WERI-Rb-1 (cell line): Measurements from ENCODE around the gene KLHL30.

Experiments used
- DNase-seq: peaks from one replicate; pipeline ENCODE4 v3.0.0-alpha.2; 2020
- H3K27ac ChIP-seq: fragments of 250-450 bp; sonication (Bioruptor Pico); 2 replicates; pipeline ENCODE4 v1.5.1; 2020; ENCODE audit warnings: mild to moderate bottlenecking, moderate library complexity
- H3K27me3 ChIP-seq: fragments of 250-450 bp; sonication (Bioruptor Pico); 2 replicates; pipeline ENCODE4 v1.5.1; 2021; ENCODE audit warnings: mild to moderate bottlenecking, low read depth, moderate library complexity; ENCODE audit not compliant: insufficient read depth, severe bottlenecking
- H3K36me3 ChIP-seq: fragments of 250-450 bp; sonication (Bioruptor Pico); 2 replicates; pipeline ENCODE4 v1.5.1; 2020; ENCODE audit warnings: mild to moderate bottlenecking, moderate library complexity
- H3K4me3 ChIP-seq: 2 replicates; pipeline ENCODE4 v1.5.1; 2011; ENCODE audit warnings: low read depth, mild to moderate bottlenecking, control low read depth, low read length
- H3K9me3 ChIP-seq: fragments of 250-450 bp; sonication (Bioruptor Pico); 2 replicates; pipeline ENCODE4 v1.5.1; 2021; ENCODE audit warnings: mild to moderate bottlenecking, moderate library complexity; ENCODE audit not compliant: severe bottlenecking
- CTCF ChIP-seq: IDR thresholded peaks from 2 replicates; pipeline ENCODE4 v1.5.1; 2011; ENCODE audit warnings: low read depth, mild to moderate bottlenecking, control low read depth, inconsistent platforms, low read length

The KLHL30 gene

GRCh38 chr2:238101891-238102841 lies 36.3 kb upstream of the KLHL30 start:
- peak; percentile 60 for DNase-seq
- peak overlapping the region; percentile 36; the same call in 1 of the 2 replicates for H3K27ac ChIP-seq
- H3K27me3 ChIP-seq, result no peaks in the 10 kb centered on the region
- peak; percentile 38; the same call in 1 of the 2 replicates for TF ChIP-seq CTCF
- no peaks in the 10 kb centered on the region for H3K9me3 ChIP-seq
- H3K36me3 ChIP-seq, result no peaks in the 10 kb centered on the region
- no peak overlapping the region for H3K4me3 ChIP-seq

GRCh38 chr2:238102865-238103264 lies 35.6 kb upstream of the KLHL30 start:
- Histone ChIP-seq H3K36me3 (no peaks in the 10 kb centered on the region), H3K27me3 (no peaks in the 10 kb centered on the region), H3K27ac (peak overlapping the region; percentile 36; the same call in 1 of the 2 replicates), H3K4me3 (no peak overlapping the region), H3K9me3 (no peaks in the 10 kb centered on the region)
- no peak for TF ChIP-seq CTCF
- DNase-seq, result no peak

- Histone ChIP-seq H3K27ac (no peak overlapping the region), H3K9me3 (no peaks in the 10 kb centered on the region), H3K27me3 (no peaks in the 10 kb centered on the region), H3K36me3 (no peaks in the 10 kb centered on the region), H3K4me3 (no peak overlapping the region)
- TF ChIP-seq CTCF, result no peak
- no peak for DNase-seq
Measured at GRCh38 chr2:238103465-238104225, 34.8 kb upstream of the KLHL30 start.

- no peak for TF ChIP-seq CTCF
- no peaks in the 10 kb centered on the region for H3K27me3 ChIP-seq
- H3K27ac ChIP-seq, result no peak overlapping the region
- no peaks in the 10 kb centered on the region for H3K9me3 ChIP-seq
- H3K4me3 ChIP-seq, result no peak overlapping the region
- no peaks in the 10 kb centered on the region for H3K36me3 ChIP-seq
- no peak for DNase-seq
Measured at GRCh38 chr2:238104226-238104690, 34.2 kb upstream of the KLHL30 start.

GRCh38 chr2:238104691-238105371 lies 33.6 kb upstream of the KLHL30 start:
- H3K9me3 ChIP-seq, result no peaks in the 10 kb centered on the region
- no peak overlapping the region for H3K27ac ChIP-seq
- no peak for TF ChIP-seq CTCF
- no peak for DNase-seq
- H3K4me3 ChIP-seq, result no peak overlapping the region
- no peaks in the 10 kb centered on the region for H3K36me3 ChIP-seq
- no peaks in the 10 kb centered on the region for H3K27me3 ChIP-seq
